Chondrocyte (in vitro differentiated cells): ENCODE results near the gene ARHGAP24. TPM values are rescaled to one million over a fixed set of nuclear protein-coding genes. Genes with fewer than 3 reads are reported as not detected.

Experiments
- DNase-seq: peaks from one replicate; pipeline ENCODE4 v3.0.0; 2021; ENCODE audit warnings: mixed read lengths, low spot score
- H3K27ac Mint-ChIP-seq: one replicate; pipeline ENCODE4 v1.8.0; 2021; ENCODE audit warnings: mild to moderate bottlenecking, moderate library complexity, mixed read lengths; ENCODE audit not compliant: unreplicated experiment
- H3K27me3 Mint-ChIP-seq: 2 replicates; pipeline ENCODE4 v1.8.0; 2021; ENCODE audit warnings: low read depth, mixed read lengths
- H3K36me3 Mint-ChIP-seq: 2 replicates; pipeline ENCODE4 v1.8.0; 2021; ENCODE audit warnings: low read depth, mixed read lengths
- H3K4me1 Mint-ChIP-seq: 2 replicates; pipeline ENCODE4 v1.8.0; 2021; ENCODE audit warnings: low read depth, mild to moderate bottlenecking, mixed read lengths
- H3K4me3 Mint-ChIP-seq: one replicate; pipeline ENCODE4 v1.8.0; 2021; ENCODE audit warnings: mild to moderate bottlenecking, moderate library complexity, mixed read lengths; ENCODE audit not compliant: unreplicated experiment
- H3K9me3 Mint-ChIP-seq: 2 replicates; pipeline ENCODE4 v1.8.0; 2021; ENCODE audit warnings: low read depth, mixed read lengths
- total RNA-seq: library from RNA; stranded (reverse); gene quantifications from 3 replicates; pipeline ENCODE4 v1.2.1, GENCODE V29; 2021
- TF ChIP-seq, protein P1 (sequence below): fragments of 200-600 bp; sonication (generic); IDR thresholded peaks from 2 replicates; pipeline ENCODE4 v1.5.0; 2021; ENCODE audit warnings: antibody characterized with exemption, mild to moderate bottlenecking, moderate library complexity

ARHGAP24 gene
- total RNA-seq, 1 donor from 2014 or later: 22.0 TPM

DNA sequence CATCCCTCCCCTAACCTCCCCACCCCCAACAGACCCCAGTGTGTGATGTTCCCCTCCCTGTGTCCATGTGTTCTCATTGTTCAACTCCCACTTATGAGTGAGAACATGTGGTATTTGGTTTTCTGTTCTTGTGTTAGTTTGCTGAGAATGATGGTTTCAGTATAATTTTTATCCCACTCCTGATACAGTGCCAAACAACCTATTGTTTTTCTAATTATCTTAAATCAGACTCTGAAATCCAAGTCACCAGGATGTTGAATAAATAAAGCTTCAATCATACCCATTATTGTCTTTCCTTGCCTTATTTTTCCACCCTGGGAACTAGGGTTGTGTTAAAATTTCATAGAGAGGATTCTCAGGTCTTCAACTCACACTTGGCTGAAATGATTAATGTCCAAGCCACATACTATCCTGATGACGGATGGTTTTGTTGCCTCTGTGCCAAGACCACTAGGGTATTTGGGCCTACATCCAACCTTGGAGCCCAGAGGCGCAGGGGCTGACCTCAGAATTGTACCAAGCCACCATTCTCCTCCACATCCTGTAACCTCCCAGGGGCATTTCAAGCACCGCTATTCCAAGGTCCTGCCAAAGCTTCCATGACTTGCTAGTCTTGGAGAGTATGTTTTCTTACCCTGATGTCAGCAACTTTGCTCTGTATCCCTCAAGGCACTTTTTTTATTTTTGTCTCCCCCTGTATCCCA, 332.4 kb downstream of the ARHGAP24 start:
- Mint-ChIP-seq H3K36me3 (no peaks in the 10 kb centered on the region), H3K4me1 (peaks cover 28% of the 10 kb centered on the region), H3K27me3 (no peaks in the 10 kb centered on the region), H3K4me3 (peak overlapping the region; percentile 22), H3K9me3 (no peaks in the 10 kb centered on the region), H3K27ac (peak overlapping the region; percentile 90)
- no peak for DNase-seq
- TF ChIP-seq, protein P1, sequence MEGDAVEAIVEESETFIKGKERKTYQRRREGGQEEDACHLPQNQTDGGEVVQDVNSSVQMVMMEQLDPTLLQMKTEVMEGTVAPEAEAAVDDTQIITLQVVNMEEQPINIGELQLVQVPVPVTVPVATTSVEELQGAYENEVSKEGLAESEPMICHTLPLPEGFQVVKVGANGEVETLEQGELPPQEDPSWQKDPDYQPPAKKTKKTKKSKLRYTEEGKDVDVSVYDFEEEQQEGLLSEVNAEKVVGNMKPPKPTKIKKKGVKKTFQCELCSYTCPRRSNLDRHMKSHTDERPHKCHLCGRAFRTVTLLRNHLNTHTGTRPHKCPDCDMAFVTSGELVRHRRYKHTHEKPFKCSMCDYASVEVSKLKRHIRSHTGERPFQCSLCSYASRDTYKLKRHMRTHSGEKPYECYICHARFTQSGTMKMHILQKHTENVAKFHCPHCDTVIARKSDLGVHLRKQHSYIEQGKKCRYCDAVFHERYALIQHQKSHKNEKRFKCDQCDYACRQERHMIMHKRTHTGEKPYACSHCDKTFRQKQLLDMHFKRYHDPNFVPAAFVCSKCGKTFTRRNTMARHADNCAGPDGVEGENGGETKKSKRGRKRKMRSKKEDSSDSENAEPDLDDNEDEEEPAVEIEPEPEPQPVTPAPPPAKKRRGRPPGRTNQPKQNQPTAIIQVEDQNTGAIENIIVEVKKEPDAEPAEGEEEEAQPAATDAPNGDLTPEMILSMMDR: peak; percentile 16

DNA sequence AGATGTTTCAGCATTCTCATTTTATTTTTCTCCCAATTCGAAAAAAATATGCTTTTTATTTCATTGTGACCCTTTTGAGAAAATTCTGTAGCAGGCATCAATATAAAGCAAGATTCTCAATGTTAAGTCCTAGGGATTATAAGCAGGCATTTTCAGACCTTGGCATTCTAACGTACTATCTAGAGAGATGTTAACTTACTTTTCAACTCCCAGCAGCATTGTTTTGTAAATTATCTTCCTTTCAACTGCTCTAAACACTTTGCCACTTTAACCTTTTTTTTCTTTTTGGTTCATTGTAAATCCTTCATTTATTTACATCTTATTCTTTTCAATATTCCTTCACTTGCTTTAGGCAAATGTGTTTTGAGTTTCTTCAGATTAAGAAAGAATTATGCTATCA, 333.2 kb downstream of the ARHGAP24 start:
- DNase-seq: no peak
- TF ChIP-seq, protein P1: no peak
- Mint-ChIP-seq H3K9me3 (no peaks in the 10 kb centered on the region), H3K4me3 (no peak overlapping the region), H3K4me1 (peaks cover 35% of the 10 kb centered on the region), H3K36me3 (no peaks in the 10 kb centered on the region), H3K27me3 (no peaks in the 10 kb centered on the region), H3K27ac (peak overlapping the region; percentile 90)

DNA sequence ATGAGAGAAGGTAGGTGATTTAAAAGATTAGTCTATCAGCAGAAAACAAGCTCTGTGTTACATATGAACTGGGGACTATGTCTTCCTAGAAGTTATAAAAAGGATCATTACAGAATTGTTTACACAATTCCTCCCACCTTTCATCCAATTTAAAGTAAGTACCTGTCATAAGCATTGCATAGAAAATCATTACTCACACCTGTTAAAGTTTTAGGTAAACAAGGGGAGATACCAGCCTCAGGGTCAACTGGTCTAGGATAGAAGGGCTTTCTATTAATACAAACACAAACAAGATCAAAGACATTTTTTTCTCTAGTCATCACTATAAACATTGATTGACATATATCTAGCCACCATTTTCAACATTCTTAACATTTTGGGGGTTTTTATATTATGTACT, 333.9 kb downstream of the ARHGAP24 start:
- Mint-ChIP-seq H3K27ac (peak overlapping the region; percentile 90), H3K4me3 (no peak overlapping the region), H3K4me1 (peaks cover 38% of the 10 kb centered on the region), H3K27me3 (no peaks in the 10 kb centered on the region), H3K36me3 (no peaks in the 10 kb centered on the region), H3K9me3 (no peaks in the 10 kb centered on the region)
- TF ChIP-seq, protein P1: no peak
- DNase-seq: no peak

DNA sequence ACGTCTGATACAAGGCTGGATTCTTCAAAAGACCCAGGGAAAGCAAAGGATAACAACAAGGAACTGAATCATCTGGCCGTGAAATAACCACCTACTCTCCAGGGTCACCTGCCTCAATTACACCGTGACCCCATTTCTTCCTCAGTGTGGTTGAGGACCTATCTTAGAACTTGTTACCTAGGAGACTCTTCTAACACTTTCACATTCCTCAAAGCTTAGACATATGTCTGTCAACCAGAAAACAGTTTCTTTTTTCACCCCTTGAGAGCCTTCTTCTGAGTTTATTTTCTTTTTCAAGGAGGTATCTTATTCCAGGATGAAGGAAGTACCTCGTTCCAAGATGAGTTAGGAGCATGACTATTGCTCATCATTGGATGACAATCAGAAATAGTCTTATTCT, 337.8 kb downstream of the ARHGAP24 start:
- Mint-ChIP-seq H3K4me3 (no peak overlapping the region), H3K36me3 (peaks cover 2% of the 10 kb centered on the region), H3K4me1 (peaks cover 31% of the 10 kb centered on the region), H3K9me3 (peaks cover 6% of the 10 kb centered on the region), H3K27ac (peak overlapping the region; percentile 49), H3K27me3 (no peaks in the 10 kb centered on the region)
- no peak for DNase-seq
- TF ChIP-seq, protein P1: no peak

DNA sequence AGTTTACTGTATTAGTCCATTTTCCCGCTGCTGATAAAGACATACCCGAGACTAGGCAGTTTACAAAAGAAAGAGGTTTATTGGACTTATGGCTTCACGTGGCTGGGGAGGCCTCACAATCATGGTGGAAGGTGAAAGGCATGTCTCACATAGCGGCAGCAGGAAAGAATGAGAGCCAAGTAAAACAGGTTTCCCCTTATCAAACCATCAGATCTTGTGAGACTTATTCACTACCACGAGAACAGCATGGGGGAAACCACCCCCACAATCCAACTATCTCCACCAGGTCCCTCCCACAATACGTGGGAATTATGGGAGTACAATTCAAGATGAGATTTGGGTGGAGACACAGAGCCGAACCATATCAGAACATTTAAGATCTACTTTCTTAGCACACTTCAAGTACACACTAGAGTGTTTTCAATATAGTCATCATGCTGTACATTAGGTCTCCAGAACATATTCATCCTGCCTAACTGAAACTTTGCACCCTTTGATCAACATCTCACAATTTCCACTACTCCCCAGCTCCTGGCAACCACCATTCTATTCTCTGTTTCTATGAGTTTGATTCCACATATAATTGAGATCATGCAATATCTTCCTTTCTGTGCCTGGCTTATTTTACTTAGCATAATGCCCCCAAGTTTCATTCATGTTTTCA, 341.0 kb downstream of the ARHGAP24 start:
- TF ChIP-seq, protein P1: no peak
- DNase-seq: no peak
- Mint-ChIP-seq H3K9me3 (peaks cover 10% of the 10 kb centered on the region), H3K27me3 (no peaks in the 10 kb centered on the region), H3K4me3 (no peak overlapping the region), H3K27ac (no peak overlapping the region), H3K4me1 (peaks cover 19% of the 10 kb centered on the region), H3K36me3 (peaks cover 4% of the 10 kb centered on the region)
